Right lobe of liver (tissue), 4 donors: ENCODE measurements around the gene LORICRIN.

ENCODE experiments used
- POLR2A ChIP-seq: fragments of 450-650 bp; IDR thresholded peaks from one replicate; pipeline ENCODE4 v1.6.1; 2017; ENCODE audit warnings: antibody characterized with exemption, mild to moderate bottlenecking
- TF ChIP-seq, protein P1 (sequence below), 4 donors: fragments of 200-600 bp in 3 of 4; fragments of 450-650 bp in 1 of 4; IDR thresholded peaks; one replicate each; pipeline versions ENCODE4 v1.5.1 to v1.8.0; 2016 to 2022; ENCODE audit warnings: antibody characterized with exemption in 4 of 4, mild to moderate bottlenecking in 2 of 4
- donor health status: DM: no; HTN: no; CAD: no.
- donor health status: DM: no; HTN: no; CAD: no.
- donor health status: DM: no; HTN: yes; CAD: no.

DNA sequence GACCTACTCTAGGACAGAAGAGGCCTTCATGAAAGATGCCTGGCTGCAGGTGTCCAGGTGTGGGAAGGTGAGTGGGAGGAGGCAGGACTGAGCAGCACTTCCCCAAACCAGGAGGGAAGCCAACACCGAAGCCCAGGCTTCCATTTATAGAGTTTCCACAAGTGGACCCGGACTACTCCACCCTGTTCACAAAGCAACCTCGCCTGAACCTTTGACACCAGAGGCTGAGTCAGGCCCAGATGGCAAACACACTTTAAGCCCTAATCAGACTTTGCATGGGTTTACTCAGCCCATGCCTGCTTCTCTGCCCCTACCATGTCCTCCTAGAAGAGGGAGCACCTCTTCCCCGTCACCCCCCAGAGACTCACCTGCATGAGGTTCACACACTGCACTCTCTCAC, 28.1 kb upstream of the LORICRIN start:
- TF ChIP-seq, protein P1, sequence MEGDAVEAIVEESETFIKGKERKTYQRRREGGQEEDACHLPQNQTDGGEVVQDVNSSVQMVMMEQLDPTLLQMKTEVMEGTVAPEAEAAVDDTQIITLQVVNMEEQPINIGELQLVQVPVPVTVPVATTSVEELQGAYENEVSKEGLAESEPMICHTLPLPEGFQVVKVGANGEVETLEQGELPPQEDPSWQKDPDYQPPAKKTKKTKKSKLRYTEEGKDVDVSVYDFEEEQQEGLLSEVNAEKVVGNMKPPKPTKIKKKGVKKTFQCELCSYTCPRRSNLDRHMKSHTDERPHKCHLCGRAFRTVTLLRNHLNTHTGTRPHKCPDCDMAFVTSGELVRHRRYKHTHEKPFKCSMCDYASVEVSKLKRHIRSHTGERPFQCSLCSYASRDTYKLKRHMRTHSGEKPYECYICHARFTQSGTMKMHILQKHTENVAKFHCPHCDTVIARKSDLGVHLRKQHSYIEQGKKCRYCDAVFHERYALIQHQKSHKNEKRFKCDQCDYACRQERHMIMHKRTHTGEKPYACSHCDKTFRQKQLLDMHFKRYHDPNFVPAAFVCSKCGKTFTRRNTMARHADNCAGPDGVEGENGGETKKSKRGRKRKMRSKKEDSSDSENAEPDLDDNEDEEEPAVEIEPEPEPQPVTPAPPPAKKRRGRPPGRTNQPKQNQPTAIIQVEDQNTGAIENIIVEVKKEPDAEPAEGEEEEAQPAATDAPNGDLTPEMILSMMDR (IDR thresholded peaks at IDR 0.05) = no peak
- TF ChIP-seq POLR2A = no peak
